DMS153 treated with DMSO at 0.1 percent for 48 hours (cell line): ENCODE results near the gene ALOXE3.
A peak's percentile ranks its signal among the peaks of the same experiment; 100 is the strongest.
"Not testable (repeated sequence)": the region's sequence is repeated elsewhere in the genome, so short reads cannot be mapped to it uniquely, and the experiment has no call there.

Experiments
- DNase-seq: peaks from one replicate; lab custom pipeline; 2025; ENCODE audit not compliant: unreplicated experiment; lab: John Stamatoyannopoulos, UW

The ALOXE3 gene

GRCh38 chr17:8073627-8074484 is 44.5 kb downstream of the ALOXE3 start:
- DNase-seq: peak; percentile 15

DNA sequence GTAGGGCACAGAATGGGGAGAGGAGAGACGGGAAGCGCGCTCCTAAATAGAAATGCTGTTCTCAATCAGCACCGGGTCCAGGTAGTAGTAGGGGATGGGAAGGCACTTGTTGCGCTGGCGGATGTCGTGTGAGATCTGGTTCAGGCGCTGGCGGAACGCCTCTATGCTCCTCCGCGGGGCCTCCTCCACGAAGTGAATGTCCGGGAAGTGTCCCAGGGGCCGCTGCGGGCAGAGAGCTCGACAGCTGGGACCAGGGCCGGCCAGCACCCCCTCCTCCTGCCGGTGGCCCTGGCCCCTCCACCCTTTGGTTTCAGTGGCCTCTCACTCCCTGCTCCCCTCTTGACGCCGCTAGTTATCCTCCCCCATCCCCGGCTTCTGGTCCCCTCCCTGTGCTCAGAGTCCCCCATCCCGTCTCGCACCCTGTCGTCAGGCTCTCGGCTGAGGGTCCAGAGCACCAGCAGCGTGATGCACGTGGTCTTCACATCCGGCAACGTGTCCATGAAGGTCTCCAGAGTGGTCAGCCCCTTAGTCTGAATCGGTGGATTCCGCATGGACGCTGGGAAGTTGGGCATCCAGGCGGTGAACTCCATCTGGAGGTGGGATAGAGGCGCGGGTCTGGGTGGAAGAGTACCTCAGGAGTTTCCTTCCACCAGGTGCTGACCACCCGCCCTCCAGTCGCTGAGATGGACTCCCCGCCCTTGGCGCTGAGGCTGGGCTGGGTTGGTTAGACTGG is 45.4 kb downstream of the ALOXE3 start:
- DNase-seq: no peak

GRCh38 chr17:8072341-8072728 is 46.0 kb downstream of the ALOXE3 start:
- DNase-seq: no peak

DNA sequence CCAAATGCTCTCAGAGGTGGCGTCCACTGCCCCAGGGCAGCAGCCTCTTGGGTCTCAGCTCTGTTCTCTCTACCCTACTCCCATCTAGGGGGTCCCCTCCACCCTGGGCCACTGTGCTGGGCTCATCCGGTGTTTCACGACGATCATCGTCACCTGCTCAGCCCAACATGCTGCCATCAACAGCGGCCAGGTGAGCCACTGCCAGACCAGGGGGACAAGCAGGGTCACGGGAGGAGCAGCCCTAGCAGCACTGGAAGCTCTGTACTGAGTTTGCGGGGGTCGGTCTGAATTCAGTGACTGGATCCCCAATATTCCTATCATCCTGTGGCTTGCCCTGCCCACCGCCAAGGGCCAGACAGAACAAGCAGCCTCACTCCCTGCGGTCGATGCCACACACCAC is 46.8 kb downstream of the ALOXE3 start:
- DNase-seq: no peak

DNA sequence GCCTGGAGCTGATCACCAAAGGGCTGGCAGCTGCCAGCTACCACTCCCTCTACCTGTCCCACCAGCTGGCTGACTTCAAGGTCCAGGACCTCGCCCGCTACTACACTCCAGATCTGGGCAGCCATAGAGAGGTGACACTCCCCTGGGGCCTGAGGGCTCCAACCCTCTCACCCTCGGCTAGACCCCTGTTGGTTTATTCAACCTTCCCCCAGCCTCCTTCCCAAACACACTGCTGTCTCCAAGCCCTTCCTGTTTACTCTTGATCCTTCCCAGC is 48.8 kb downstream of the ALOXE3 start:
- no peak for DNase-seq

DNA sequence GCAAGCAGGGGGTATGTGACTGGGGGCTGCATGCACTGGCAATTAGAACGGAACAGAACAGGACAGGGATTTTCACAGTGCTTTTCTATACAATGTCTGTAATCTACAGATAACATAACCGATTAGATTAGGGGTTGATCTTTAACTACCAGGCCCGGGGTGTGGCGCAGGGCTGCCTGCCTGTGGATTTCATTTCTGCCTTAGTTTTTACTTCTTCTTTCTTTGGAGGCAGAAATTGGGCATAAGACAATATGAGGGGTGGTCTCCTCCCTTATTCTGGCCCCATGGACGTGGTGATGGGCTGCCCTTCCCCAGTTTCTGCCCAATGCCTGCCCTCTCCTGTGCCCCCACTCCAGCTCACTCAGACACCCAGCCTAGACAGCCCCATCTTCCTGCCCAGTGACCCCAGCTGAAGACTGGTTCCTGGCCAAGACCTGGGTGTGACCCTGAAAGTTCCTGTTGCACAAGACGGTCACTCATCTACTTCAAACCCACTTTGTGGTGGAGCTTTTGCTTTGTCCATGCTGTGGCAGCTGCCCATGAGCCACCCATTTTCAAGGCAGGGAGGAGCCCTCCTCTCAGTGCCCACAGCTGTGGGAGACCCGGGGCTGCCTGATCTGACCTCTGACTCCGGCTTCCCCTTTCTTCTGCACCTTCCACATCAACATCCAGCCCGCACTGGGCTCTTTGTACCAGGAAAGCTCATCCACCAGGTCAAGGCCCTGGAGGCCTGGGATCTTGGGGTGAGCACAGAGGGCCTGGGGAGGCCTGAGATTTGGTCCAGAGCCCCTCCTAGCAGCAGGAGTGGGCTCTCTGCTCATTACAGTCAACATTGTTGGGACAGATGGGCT is 49.4 kb downstream of the ALOXE3 start:
- DNase-seq: no peak

DNA sequence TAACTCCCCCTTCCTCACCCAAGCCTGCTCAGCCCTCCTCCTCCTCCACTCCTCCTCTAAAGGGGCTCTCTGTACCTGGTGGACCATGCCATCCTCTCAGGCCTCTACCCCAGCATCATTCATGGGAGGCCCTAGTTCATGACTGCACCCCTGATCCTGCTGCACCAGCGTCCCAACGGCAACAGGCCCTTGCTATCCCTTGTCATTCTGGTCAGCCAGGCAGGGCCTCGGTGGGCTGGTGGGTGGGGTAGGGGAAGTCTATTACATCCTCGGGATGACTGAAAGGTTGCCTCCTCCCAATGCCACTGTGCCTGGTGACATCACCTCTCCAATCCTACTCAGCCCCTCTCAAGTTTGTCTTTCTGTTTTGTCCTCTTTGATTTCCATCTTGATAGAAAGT is 50.5 kb downstream of the ALOXE3 start:
- no peak for DNase-seq

DNA sequence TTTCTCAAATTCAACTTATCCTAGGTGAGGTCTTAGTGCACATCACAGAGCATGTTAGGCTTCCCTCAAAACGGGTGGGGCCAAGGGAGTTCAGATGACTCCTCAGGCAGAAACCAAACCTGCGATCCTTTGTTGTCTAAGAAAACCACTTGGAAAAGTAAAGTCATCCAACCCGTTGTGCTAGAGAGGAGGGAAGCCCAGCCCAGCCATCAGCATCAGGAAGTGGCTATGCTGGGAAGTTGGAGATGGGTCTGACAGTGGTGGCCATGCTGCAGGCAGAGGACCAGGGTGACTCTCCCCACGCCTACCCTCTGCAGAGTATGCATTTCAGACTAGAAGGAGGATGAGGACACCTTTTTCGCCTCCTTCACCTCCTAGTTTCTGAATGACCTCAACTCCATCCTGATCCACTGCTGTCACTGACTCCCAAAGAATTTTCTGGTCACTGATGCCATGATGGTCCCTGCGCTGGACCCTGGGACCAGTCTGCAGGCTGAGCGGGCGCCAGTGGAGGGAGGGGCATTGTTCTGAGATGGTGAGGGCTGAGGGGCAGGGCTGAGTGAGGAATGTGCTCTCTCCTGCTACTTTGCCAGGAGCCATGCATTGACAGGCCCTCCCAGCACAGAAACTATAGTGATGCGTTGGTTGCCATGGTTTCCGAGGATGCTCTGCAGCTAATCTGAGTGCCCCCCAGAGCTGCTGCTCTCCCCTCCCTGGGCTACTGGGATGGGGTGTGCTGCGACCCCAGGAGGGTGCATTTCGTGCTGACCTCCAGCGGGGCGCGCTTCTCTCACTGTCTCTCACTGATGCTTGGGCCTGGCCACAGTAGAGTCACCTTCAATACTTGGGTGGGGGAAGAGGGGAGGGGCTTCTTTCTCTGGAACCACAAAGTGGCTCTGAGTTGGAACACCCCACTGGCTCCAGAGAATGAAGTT is 51.2 kb downstream of the ALOXE3 start:
- DNase-seq: no peak

- DNase-seq: no peak
Observed at GRCh38 chr17:8064561-8065019, 53.7 kb downstream of the ALOXE3 start.

- no peak for DNase-seq
Observed at GRCh38 chr17:8063761-8064534, 54.4 kb downstream of the ALOXE3 start.

DNA sequence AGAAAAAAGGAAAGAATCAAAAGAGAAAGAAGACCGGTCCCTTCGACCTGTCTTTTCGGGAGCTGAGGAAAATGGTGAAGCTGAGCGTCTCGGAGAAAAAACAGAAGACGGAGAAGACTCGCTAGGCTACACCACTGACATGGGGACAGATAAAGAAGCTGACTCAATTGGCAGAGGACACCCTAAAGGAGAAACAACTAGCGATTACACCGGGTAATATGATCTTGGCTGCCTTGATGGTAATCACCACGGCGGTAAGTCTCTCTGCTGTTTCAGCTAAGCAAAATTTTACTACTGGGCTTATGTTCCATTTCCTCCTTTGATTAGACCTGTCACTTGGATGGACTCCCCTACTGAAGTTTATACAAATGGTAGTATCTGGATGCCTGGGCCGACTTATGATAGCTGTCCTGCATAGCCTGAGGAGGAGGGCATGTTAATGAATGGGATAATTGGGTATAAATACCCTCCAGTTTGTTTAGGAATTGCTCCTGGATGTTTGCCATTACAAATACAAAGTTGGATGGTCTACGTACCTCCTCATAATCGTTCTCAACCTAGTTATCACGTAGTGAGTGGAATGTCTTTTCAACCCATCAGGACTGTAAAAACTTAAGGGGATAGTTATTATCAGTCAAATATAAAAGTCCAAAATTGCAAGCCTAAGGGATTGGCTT is 55.4 kb downstream of the ALOXE3 start:
- no peak for DNase-seq

- DNase-seq: no peak
Observed at GRCh38 chr17:8062435-8062806, 55.9 kb downstream of the ALOXE3 start.

DNA sequence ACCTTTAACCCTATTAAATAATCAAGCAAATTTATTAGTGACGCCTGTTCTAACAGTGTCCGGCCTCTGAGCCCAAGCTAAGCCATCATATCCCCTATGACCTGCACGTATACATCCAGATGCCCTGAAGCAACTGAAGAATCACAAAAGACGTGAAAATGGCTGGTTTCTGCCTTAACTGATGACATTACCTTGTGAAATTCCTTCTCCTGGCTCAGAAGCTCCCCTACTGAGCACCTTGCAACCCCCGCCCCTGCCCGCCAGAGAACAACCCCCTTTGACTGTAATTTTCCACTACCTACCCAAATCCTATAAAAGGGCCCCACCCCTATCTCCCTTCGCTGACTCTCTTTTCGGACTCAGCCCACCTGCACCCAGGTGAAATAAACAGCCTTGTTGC is 56.5 kb downstream of the ALOXE3 start:
- DNase-seq: not testable (repeated sequence)

DNA sequence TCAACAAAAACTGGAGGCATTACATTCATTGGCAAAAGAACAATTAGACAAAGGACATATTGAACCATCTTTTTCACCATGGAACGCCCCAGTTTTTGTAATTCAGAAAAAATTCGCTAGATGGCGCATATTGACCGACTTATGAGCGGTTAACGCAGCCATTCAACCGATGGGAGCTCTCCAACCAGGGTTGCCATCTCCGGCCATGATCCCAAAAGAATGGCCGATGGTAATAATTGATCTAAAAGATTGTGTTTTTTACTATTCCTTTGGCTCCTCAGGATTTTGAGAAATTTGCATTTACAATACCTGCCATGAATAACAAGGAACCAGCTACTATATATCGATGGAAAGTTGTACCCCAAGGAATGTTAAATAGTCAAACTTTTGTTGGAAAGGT is 58.0 kb downstream of the ALOXE3 start:
- peak; percentile 10 for DNase-seq

DNA sequence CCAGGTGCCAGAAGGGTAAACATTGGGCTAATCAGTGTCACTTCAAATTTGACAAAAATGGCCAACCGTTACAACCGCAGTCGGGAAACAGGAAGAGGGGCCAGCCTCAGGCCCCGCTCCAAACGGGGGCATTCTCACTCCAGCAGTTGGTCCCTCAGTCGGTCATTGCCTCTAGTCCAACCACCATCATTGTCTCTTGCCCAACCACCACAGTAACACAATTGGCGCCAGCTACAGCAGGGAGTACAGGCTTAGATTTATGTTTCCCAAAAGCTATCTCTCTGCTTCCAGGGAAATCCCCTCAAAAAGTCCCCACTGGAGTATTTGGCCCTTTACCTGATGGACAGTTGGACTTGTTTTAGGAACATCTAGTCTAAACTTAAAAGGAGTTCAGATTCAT is 59.2 kb downstream of the ALOXE3 start:
- DNase-seq: no peak

- DNase-seq: peak; percentile 29
Observed at GRCh38 chr17:8057691-8058114, 60.6 kb downstream of the ALOXE3 start.

DNA sequence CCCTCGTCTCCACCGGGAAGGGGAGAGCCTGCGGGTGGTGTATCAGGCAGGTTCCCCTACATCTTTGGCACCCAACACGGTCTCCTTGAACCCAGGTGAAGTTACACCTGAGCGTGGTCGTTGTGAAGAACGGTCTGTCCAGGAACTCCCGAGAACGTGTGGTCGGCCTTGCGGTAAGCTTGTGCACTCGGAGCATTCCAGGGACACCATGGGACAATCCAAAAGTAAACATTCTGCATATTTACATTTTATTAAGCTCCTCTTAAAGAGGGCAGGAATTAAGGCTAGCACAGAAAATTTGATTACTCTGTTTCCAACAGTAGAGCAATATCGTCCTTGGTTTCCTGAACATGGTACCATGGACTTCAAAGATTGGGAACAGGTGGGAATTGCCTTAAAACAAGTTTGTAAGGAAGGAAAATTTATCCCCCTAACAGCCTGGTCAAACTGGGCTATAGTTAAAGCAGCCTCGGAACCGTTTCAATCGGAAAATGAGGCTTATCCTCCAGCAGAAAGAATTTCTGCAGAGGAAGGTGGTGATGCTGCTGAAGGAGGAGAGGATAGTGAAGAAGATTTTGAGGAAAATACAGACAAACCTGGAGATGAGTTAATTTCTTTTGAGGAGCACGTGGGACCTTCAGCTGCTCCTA is 61.2 kb downstream of the ALOXE3 start:
- no peak for DNase-seq

GRCh38 chr17:8056232-8056975 is 61.9 kb downstream of the ALOXE3 start:
- no peak for DNase-seq
